ENCODE data around the gene WDR48. TPM values are rescaled to one million over a fixed set of nuclear protein-coding genes. Genes with fewer than 3 reads are reported as not detected.

WDR48 gene
- total RNA-seq, 2 experiments from 2014 or later, result 38.0 to 43.2 TPM

DNA sequence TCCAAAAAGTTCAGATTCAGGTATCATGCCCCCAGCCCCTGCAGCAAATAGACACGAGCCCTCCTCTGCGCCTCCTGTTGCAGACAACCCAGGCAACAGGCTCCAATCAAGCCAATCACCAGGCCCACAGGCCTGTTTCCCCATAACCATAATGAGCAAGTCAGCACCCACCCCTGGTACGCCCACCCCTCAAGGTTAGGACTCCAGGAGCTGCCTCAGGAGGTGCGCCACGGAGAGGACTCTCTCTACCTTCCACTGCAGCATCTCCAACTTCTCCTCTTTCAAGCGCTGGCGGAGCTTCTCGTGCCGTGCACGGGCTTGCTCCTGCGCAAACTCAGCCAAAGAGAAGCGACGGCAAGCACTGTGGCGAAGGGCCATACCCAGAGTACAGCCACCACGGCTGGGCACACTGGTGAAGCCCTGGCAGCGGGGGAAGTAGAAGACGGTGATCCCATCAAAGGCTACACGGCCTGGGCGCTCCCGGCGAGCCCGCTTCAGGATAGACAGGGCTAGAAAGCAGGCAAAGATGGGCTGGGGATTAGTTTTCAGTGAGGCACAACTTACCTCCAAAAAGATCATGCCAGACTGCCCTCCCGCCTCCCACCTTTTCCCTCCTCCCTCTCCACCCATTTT is 93.0 kb downstream of the WDR48 start:
- ChIA-PET CTCF (interaction anchor here (3.4 kb wide), 1 partner anchor 144 kb away, joined by 15 read pairs; no protein-coding TSS in a partner anchor), POLR2A (no interaction called here)

DNA sequence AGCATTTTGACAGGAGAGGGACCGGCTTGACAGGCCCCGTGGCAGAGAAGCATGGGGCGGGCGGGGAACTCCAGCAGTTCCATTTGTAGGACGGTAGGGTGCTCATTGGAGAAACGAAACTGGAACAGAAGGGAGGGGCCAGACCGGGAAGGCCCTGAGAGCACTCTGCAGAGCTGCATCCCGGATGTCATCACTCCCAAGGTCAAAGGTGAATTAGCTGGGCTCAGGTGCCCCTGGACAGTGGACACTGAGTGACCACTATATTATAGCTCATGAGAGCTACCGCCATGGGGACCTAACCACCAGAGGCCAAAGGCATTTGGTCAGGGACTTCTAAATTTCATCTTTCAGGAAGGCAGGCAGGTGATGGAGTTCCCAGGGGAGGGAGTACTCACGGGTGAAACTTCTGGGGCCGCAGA is 94.3 kb downstream of the WDR48 start:
- CTCF ChIA-PET, result interaction anchor here (0.7 to 3.4 kb wide), 4 partner anchors 19 to 146 kb away, joined by 3 to 15 read pairs (median 4); no protein-coding TSS in a partner anchor
- POLR2A ChIA-PET, result no interaction called here

Other genes starting within 250 kb of the WDR48 start
- not detected for gene SCN10A, start 235.8 kb upstream of the WDR48 start, total RNA-seq
- gene SCN11A, start 72 bp upstream of the WDR48 start, total RNA-seq, result under 1 TPM; 0.04 to 0.08 TPM
- 10 to 100 TPM; 22.3 to 24.2 TPM for gene GORASP1, start 55.6 kb downstream of the WDR48 start, total RNA-seq
- gene TTC21A, start 55.7 kb downstream of the WDR48 start, total RNA-seq, result 1 to 10 TPM; 1.1 to 1.2 TPM
- 10 to 100 TPM; 40.5 to 40.7 TPM for gene CSRNP1, start 101.6 kb downstream of the WDR48 start, total RNA-seq
- gene XIRP1, start 140.6 kb downstream of the WDR48 start, total RNA-seq, result 1 to 10 TPM; 4.2 to 4.3 TPM
- gene CX3CR1, start 228.0 kb downstream of the WDR48 start, total RNA-seq, result under 1 TPM; 0.21 to 0.51 TPM

Data from activated CD8-positive, alpha-beta memory T cell treated with anti-CD3 and anti-CD28 coated beads for 36 hours (primary cell).